CD14-positive monocyte (primary cell): ENCODE measurements around the gene POFUT2. TPM values are rescaled to one million over a fixed set of nuclear protein-coding genes. Genes with fewer than 3 reads are reported as not detected.

Experiments used
- DNase-seq, 3 donors: peaks; one replicate each; pipeline ENCODE4 v3.0.0-alpha.2; 2011 to 2022
- H2AFZ ChIP-seq: 2 replicates; pipeline ENCODE4 v1.6.0; 2012; ENCODE audit warnings: mild to moderate bottlenecking, low read depth, low read length, inconsistent platforms; ENCODE audit not compliant: insufficient read depth, poor library complexity, severe bottlenecking
- H3K27ac ChIP-seq, 2 donors: 1 replicate in 1 of 2; 2 replicates in 1 of 2; pipeline ENCODE4 v1.5.1; 2012 to 2013; ENCODE audit warnings: low read length in 2 of 2, control low read depth in 1 of 2, inconsistent platforms in 1 of 2, low read depth in 1 of 2, mild to moderate bottlenecking in 1 of 2
- H3K27me3 ChIP-seq, 2 donors: one replicate each; pipeline versions ENCODE4 v1.6.0 to v1.6.1; 2011 to 2013; ENCODE audit warnings: low read length in 2 of 2; ENCODE audit not compliant: control insufficient read depth in 2 of 2, insufficient read depth in 2 of 2
- H3K36me3 ChIP-seq, 2 donors: replicated peaks in 1 of 2; 1 replicate in 1 of 2; 2 replicates in 1 of 2; pipeline versions ENCODE4 v1.5.1 to v1.6.1; 2012 to 2013; ENCODE audit warnings: low read length in 2 of 2, control low read depth in 1 of 2, inconsistent platforms in 1 of 2, mild to moderate bottlenecking in 1 of 2; ENCODE audit not compliant: insufficient read depth in 2 of 2, control insufficient read depth in 1 of 2
- H3K4me1 ChIP-seq, 2 donors: 1 replicate in 1 of 2; 2 replicates in 1 of 2; pipeline versions ENCODE4 v1.5.1 to v1.6.1; 2012 to 2013; ENCODE audit warnings: low read length in 2 of 2, control low read depth in 1 of 2, inconsistent platforms in 1 of 2, mild to moderate bottlenecking in 1 of 2, moderate library complexity in 1 of 2; ENCODE audit not compliant: insufficient read depth in 2 of 2, control insufficient read depth in 1 of 2
- H3K4me2 ChIP-seq: replicated peaks from 2 replicates; pipeline ENCODE3; 2012; ENCODE audit warnings: low read length, moderate library complexity, mild to moderate bottlenecking; ENCODE audit not compliant: poor library complexity, severe bottlenecking; ENCODE audit errors: extremely low read depth
- H3K4me3 ChIP-seq, 3 experiments: fragments of 200-600 bp in 1 of 3; sonication (generic) in 1 of 3; replicated peaks in 1 of 3; 1 replicate in 2 of 3; 2 replicates in 1 of 3; pipeline ENCODE4 v1.5.1; 2011 to 2013; ENCODE audit warnings: low read length in 3 of 3, mild to moderate bottlenecking in 3 of 3, control low read depth in 2 of 3, low read depth in 2 of 3, inconsistent platforms in 1 of 3, moderate library complexity in 1 of 3
- H3K79me2 ChIP-seq: 2 replicates; pipeline ENCODE4 v1.6.0; 2012; ENCODE audit warnings: mild to moderate bottlenecking, control low read depth, inconsistent platforms, low read length, moderate library complexity; ENCODE audit not compliant: insufficient read depth
- H3K9ac ChIP-seq: 2 replicates; pipeline ENCODE4 v1.6.0; 2017; ENCODE audit warnings: low read length, mild to moderate bottlenecking; ENCODE audit not compliant: insufficient read depth, poor library complexity, severe bottlenecking
- H3K9me3 ChIP-seq, 2 donors: replicated peaks in 1 of 2; 1 replicate in 1 of 2; 2 replicates in 1 of 2; pipeline versions ENCODE4 v1.5.1 to v1.6.1; 2012 to 2013; ENCODE audit warnings: low read length in 2 of 2, control low read depth in 1 of 2; ENCODE audit not compliant: control insufficient read depth in 1 of 2, insufficient read depth in 1 of 2
- H4K20me1 ChIP-seq: 2 replicates; pipeline ENCODE4 v1.6.0; 2012; ENCODE audit warnings: mild to moderate bottlenecking, low read length, control low read depth, moderate library complexity; ENCODE audit not compliant: insufficient read depth
- H3K27ac Mint-ChIP-seq, 7 donors: one replicate each; pipeline ENCODE4 v1.8.0; 2020; ENCODE audit warnings: mild to moderate bottlenecking in 7 of 7, mixed read lengths in 7 of 7, moderate library complexity in 6 of 7, inconsistent platforms in 2 of 7
- H3K27me3 Mint-ChIP-seq, 3 donors: one replicate each; pipeline ENCODE4 v1.8.0; 2021 to 2022; ENCODE audit warnings: low read depth in 3 of 3, mild to moderate bottlenecking in 3 of 3, mixed read lengths in 3 of 3, moderate library complexity in 3 of 3, inconsistent platforms in 1 of 3
- H3K36me3 Mint-ChIP-seq, 2 donors: one replicate each; pipeline ENCODE4 v1.8.0; 2020; ENCODE audit warnings: mixed read lengths in 2 of 2, inconsistent platforms in 1 of 2, mild to moderate bottlenecking in 1 of 2
- H3K4me1 Mint-ChIP-seq: one replicate; pipeline ENCODE4 v1.8.0; 2020; ENCODE audit warnings: mild to moderate bottlenecking, mixed read lengths
- H3K4me3 Mint-ChIP-seq, 2 donors: one replicate each; pipeline ENCODE4 v1.8.0; 2020; ENCODE audit warnings: mild to moderate bottlenecking in 2 of 2, mixed read lengths in 2 of 2, moderate library complexity in 1 of 2
- H3K9me3 Mint-ChIP-seq, 7 donors: one replicate each; pipeline ENCODE4 v1.8.0; 2020 to 2022; ENCODE audit warnings: mixed read lengths in 7 of 7, mild to moderate bottlenecking in 6 of 7, moderate library complexity in 6 of 7, inconsistent platforms in 2 of 7
- WGBS: methylation state at CpG from one replicate; pipeline ENCODE4 v1.1.5; 2013; ENCODE audit warnings: missing lambda C conversion rate; ENCODE audit not compliant: insufficient coverage; 5-methylcytosine and 5-hydroxymethylcytosine counted together
- intact Hi-C, 2 donors: fragments of 100-400 bp; cut with micrococcal nuclease; formaldehyde crosslinking; loops; one replicate each; pipeline versions ENCODE4 v1.15.0 to v1.15.1; 2023
- polyA plus RNA-seq, 3 donors: library from polyadenylated mRNA; depleted of rRNA in 1 of 3; unstranded in 2 of 3; stranded (reverse) in 1 of 3; fragments of 300-500 nt in 2 of 3; fragments of >200 nt in 1 of 3; fragmentation: Illumina TruSeq in 2 of 3; gene quantifications; 1 replicate in 2 of 3; 2 replicates in 1 of 3; pipeline ENCODE4 v1.2.3, GENCODE V29; 2012 to 2021
- TF ChIP-seq, protein P1 (sequence below): fragments of 200-600 bp; IDR thresholded peaks from one replicate; pipeline ENCODE4 v1.8.0; 2022; ENCODE audit warnings: antibody characterized with exemption, mild to moderate bottlenecking

Gene POFUT2
- polyA plus RNA-seq, 3 donors, result 1.8 to 21.3 (median 2.8) TPM

DNA sequence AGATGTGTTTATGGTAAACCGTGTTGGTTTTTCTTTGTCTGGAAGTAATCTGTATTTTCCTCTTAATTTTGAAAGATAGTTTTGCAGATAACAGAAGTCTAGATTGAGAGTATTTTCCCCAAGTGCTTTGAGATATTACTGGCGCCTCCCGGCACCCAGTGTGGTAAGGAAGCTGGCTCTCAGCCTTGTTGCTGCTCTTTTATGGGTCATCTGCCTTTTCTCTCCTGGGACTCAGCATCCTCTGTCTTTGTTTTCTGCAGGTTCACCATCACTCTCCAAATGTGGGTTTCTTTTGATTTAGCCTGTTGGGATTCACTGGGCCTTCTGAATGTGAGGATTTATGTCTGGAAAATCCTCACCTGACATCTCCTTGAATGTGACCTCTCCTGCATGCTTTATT is 37.4 kb downstream of the POFUT2 start:
- Histone ChIP-seq H3K36me3 (no peaks in the 10 kb centered on the region), H2AFZ (no peak overlapping the region), H3K9ac (no peak overlapping the region), H4K20me1 (no peaks in the 10 kb centered on the region), H3K4me1 (no peaks in the 10 kb centered on the region), H3K27me3 (no peaks in the 10 kb centered on the region), H3K27ac (no peak overlapping the region), H3K4me2 (no peak overlapping the region), H3K4me3 (no peak overlapping the region), H3K79me2 (no peaks in the 10 kb centered on the region), H3K9me3 (no peaks in the 10 kb centered on the region)
- DNase-seq, result no peak
- intact Hi-C loops, result no loop called here
- peaks cover 10 to 29% (median 15%) of the 10 kb centered on the region in 3 donors for H3K27me3 Mint-ChIP-seq
- whole genome bisulfite sequencing, result 100% methylated on average over 2 of the region's 3 CpGs
- no peaks in the 10 kb centered on the region for H3K36me3 Mint-ChIP-seq
- H3K4me3 Mint-ChIP-seq, result no peak overlapping the region
- peaks cover 8 to 21% (median 13%) of the 10 kb centered on the region in 7 donors for H3K9me3 Mint-ChIP-seq
- TF ChIP-seq, protein P1, sequence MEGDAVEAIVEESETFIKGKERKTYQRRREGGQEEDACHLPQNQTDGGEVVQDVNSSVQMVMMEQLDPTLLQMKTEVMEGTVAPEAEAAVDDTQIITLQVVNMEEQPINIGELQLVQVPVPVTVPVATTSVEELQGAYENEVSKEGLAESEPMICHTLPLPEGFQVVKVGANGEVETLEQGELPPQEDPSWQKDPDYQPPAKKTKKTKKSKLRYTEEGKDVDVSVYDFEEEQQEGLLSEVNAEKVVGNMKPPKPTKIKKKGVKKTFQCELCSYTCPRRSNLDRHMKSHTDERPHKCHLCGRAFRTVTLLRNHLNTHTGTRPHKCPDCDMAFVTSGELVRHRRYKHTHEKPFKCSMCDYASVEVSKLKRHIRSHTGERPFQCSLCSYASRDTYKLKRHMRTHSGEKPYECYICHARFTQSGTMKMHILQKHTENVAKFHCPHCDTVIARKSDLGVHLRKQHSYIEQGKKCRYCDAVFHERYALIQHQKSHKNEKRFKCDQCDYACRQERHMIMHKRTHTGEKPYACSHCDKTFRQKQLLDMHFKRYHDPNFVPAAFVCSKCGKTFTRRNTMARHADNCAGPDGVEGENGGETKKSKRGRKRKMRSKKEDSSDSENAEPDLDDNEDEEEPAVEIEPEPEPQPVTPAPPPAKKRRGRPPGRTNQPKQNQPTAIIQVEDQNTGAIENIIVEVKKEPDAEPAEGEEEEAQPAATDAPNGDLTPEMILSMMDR, result no peak
- H3K27ac Mint-ChIP-seq, result no peak overlapping the region
- H3K4me1 Mint-ChIP-seq, result no peaks in the 10 kb centered on the region

DNA sequence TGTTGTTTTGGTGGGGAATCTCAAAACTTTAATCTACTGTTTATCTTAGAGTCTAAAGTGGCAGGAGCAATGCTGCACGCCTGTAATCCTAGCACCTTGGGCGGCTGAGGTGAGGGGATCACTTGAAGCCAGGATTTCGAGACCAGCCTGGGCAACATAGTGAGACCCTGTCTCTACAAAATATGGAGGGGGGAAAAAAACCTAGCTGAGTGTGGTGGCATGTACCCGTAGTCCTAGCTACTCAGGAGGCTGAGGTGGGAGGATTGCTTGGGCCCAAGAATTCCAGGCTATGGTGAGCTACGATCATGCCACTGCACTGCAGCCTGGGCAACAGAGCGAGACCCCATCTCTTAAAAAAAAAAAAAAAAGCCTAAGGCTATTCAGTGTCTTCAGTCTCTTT is 38.1 kb downstream of the POFUT2 start:
- intact Hi-C loops, result no loop called here
- Mint-ChIP-seq H3K4me1 (no peaks in the 10 kb centered on the region), H3K27ac (no peak overlapping the region), H3K27me3 (peaks cover 10 to 29% (median 13%) of the 10 kb centered on the region in 3 donors), H3K36me3 (no peaks in the 10 kb centered on the region), H3K9me3 (peaks cover 8 to 21% (median 14%) of the 10 kb centered on the region in 7 donors), H3K4me3 (no peak overlapping the region)
- no peaks in the 10 kb centered on the region for H3K36me3 ChIP-seq
- no peaks in the 10 kb centered on the region for H3K4me1 ChIP-seq
- no peak for DNase-seq
- H3K27me3 ChIP-seq, result no peaks in the 10 kb centered on the region
- H3K4me3 ChIP-seq, result no peak overlapping the region
- no peaks in the 10 kb centered on the region for H3K9me3 ChIP-seq
- H2AFZ ChIP-seq, result no peak overlapping the region
- H3K79me2 ChIP-seq, result no peaks in the 10 kb centered on the region
- TF ChIP-seq, protein P1, result no peak
- H3K27ac ChIP-seq, result no peak overlapping the region
- no peak overlapping the region for H3K4me2 ChIP-seq
- WGBS, result 100% methylated on average over 1 of the region's 6 CpGs
- no peak overlapping the region for H3K9ac ChIP-seq
- no peaks in the 10 kb centered on the region for H4K20me1 ChIP-seq
